HL-60 (cell line): Measurements from ENCODE around the gene FTO.

Experiments
- DNase-seq, 2 experiments: peaks; one replicate each; pipeline ENCODE4 v3.0.0-alpha.2; 2010 to 2020; ENCODE audit warnings: low read depth in 1 of 2, low spot score in 1 of 2
- H3K27ac ChIP-seq: fragments of 250-450 bp; sonication (Bioruptor Pico); replicated peaks from 2 replicates; pipeline ENCODE4 v1.5.1; 2020; ENCODE audit warnings: mild to moderate bottlenecking, moderate library complexity
- H3K27me3 ChIP-seq: fragments of 250-450 bp; sonication (Bioruptor Pico); 2 replicates; pipeline ENCODE4 v1.5.1; 2021; ENCODE audit warnings: mild to moderate bottlenecking, moderate library complexity; ENCODE audit not compliant: insufficient read depth, poor library complexity, severe bottlenecking
- H3K4me3 ChIP-seq: replicated peaks from 2 replicates; pipeline ENCODE4 v1.5.1; 2011; ENCODE audit warnings: mild to moderate bottlenecking, control low read depth, low read length; ENCODE audit not compliant: insufficient read depth
- GABPA ChIP-seq: IDR thresholded peaks from 2 replicates; pipeline ENCODE4 v1.6.1; 2012; ENCODE audit warnings: low read depth
- POLR2AphosphoS5 ChIP-seq: IDR thresholded peaks from 2 replicates; pipeline ENCODE4 v1.6.1; 2012; ENCODE audit warnings: low read depth
- SPI1 ChIP-seq: IDR thresholded peaks from 2 replicates; pipeline ENCODE4 v1.6.1; 2012; ENCODE audit warnings: low read depth, mild to moderate bottlenecking, borderline replicate concordance
- TF ChIP-seq, protein P1 (sequence below): IDR thresholded peaks from one replicate; pipeline ENCODE4 v1.5.1; 2011; ENCODE audit warnings: low read length, control low read depth, inconsistent platforms; ENCODE audit not compliant: insufficient read depth
- TF ChIP-seq, protein P2 (sequence below): IDR thresholded peaks from 2 replicates; pipeline ENCODE4 v1.6.1; 2012; ENCODE audit warnings: low read depth; ENCODE audit not compliant: insufficient replicate concordance

The FTO gene

DNA sequence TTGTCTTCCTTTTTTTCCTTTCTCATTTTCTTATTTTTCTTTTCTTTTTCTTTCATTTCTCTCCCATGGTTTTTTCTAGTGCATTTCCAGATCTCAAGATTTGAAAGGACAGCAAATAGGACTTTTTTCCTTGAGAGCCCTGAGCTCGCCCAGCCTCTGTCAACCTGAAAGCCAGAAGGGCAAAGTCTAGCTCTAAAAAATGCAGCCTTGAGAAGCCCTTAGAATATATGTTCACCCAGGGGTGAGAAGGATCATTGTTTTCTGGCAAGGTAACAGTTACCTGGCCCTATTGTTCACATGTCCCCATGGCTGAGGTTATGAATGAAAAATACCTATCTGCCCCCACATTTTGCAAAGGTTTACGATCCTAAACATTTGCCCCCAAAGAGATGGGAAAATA, 364.3 kb downstream of the FTO start:
- Histone ChIP-seq H3K4me3 (no peak overlapping the region), H3K27me3 (no peaks in the 10 kb centered on the region), H3K27ac (no peak overlapping the region)
- TF ChIP-seq, protein P1, sequence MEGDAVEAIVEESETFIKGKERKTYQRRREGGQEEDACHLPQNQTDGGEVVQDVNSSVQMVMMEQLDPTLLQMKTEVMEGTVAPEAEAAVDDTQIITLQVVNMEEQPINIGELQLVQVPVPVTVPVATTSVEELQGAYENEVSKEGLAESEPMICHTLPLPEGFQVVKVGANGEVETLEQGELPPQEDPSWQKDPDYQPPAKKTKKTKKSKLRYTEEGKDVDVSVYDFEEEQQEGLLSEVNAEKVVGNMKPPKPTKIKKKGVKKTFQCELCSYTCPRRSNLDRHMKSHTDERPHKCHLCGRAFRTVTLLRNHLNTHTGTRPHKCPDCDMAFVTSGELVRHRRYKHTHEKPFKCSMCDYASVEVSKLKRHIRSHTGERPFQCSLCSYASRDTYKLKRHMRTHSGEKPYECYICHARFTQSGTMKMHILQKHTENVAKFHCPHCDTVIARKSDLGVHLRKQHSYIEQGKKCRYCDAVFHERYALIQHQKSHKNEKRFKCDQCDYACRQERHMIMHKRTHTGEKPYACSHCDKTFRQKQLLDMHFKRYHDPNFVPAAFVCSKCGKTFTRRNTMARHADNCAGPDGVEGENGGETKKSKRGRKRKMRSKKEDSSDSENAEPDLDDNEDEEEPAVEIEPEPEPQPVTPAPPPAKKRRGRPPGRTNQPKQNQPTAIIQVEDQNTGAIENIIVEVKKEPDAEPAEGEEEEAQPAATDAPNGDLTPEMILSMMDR: no peak
- TF ChIP-seq, protein P2, sequence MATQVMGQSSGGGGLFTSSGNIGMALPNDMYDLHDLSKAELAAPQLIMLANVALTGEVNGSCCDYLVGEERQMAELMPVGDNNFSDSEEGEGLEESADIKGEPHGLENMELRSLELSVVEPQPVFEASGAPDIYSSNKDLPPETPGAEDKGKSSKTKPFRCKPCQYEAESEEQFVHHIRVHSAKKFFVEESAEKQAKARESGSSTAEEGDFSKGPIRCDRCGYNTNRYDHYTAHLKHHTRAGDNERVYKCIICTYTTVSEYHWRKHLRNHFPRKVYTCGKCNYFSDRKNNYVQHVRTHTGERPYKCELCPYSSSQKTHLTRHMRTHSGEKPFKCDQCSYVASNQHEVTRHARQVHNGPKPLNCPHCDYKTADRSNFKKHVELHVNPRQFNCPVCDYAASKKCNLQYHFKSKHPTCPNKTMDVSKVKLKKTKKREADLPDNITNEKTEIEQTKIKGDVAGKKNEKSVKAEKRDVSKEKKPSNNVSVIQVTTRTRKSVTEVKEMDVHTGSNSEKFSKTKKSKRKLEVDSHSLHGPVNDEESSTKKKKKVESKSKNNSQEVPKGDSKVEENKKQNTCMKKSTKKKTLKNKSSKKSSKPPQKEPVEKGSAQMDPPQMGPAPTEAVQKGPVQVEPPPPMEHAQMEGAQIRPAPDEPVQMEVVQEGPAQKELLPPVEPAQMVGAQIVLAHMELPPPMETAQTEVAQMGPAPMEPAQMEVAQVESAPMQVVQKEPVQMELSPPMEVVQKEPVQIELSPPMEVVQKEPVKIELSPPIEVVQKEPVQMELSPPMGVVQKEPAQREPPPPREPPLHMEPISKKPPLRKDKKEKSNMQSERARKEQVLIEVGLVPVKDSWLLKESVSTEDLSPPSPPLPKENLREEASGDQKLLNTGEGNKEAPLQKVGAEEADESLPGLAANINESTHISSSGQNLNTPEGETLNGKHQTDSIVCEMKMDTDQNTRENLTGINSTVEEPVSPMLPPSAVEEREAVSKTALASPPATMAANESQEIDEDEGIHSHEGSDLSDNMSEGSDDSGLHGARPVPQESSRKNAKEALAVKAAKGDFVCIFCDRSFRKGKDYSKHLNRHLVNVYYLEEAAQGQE: no peak
- TF ChIP-seq POLR2AphosphoS5 (no peak), SPI1 (no peak), GABPA (no peak)
- DNase-seq: no peak

DNA sequence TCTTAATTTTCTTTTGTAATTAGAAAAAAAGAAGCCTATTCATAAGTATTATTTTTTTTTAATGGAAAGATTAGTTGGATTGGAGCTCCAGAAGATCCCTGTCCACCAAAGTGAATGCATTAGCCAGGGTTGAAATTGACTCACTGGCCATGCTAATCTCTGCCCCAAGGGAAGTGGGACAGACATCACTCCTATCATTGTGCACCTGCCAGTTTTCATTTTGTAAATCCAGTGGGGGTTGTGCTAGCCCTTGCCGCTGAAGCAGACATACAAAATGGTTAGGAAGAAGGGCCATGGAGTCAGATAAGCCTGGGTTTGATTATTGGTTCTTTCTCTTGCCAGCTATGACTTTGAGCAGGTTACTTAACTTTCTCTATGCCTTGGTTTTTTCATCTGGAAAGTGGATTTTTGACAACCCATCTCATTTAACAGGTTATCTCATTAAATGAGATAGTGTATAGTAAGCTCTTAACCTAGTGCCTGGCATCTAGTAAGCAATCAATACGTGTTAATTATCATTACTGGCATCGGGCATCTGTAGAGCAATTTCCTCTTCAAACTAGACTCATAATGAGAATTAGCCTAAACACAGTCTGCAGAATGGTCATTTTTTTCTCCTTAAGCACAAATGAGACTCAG, 365.8 kb downstream of the FTO start:
- TF ChIP-seq POLR2AphosphoS5: no peak
- no peak for TF ChIP-seq GABPA
- no peak for TF ChIP-seq SPI1
- TF ChIP-seq, protein P2: no peak
- TF ChIP-seq, protein P1: no peak
- Histone ChIP-seq H3K4me3 (no peak overlapping the region), H3K27ac (no peak overlapping the region), H3K27me3 (no peaks in the 10 kb centered on the region)
- DNase-seq: no peak

DNA sequence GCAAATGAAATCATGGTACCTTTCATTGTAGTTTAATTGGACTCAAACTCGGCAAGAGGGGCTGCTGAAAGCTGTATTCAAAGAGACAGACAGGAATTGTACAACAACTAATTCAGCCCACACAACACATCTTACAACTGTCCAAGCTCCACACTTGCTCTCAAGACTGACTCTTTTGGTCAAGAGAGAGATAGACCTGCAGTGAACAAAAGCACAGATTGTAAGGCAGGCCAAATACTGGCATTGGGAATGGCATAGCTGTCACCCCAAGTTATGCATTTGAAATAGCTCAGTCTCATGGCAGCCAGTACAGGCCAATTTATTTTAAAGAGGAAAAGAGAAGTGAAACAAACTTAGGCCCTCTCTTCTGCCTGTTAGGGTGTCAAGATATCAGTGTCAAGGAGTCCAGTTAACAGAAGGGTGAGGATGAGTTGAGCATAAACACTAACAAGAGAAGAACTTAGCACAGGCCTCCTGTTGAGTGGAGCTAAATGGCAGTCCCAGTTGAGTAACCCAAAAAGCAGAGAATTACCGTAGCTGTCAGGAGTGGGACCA, 366.9 kb downstream of the FTO start:
- Histone ChIP-seq H3K27me3 (no peaks in the 10 kb centered on the region), H3K27ac (no peak overlapping the region), H3K4me3 (no peak overlapping the region)
- TF ChIP-seq, protein P1: no peak
- TF ChIP-seq SPI1 (no peak), POLR2AphosphoS5 (no peak), GABPA (no peak)
- TF ChIP-seq, protein P2: no peak
- DNase-seq: no peak
